Left lung (tissue), 10 donors: ENCODE measurements around the gene CNTN4. TPM values are rescaled to one million over a fixed set of nuclear protein-coding genes. Genes with fewer than 3 reads are reported as not detected.

Source experiments
- ATAC-seq: fragments of 200-7000 bp; cut with Tn5 transposase; one replicate; pipeline ENCODE4 v1.9.1; 2020; ENCODE audit warnings: moderate library complexity
- DNase-seq, 4 donors: peaks; one replicate each; pipeline ENCODE4 v3.0.0-alpha.2; 2013 to 2020
- H3K27ac ChIP-seq, 2 donors: fragments of 200-600 bp; sonication (generic) in 1 of 2; one replicate each; pipeline versions ENCODE4 v1.5.0 to v1.8.0; 2020 to 2021
- H3K27me3 ChIP-seq, 2 donors: fragments of 200-600 bp; sonication (generic) in 1 of 2; one replicate each; pipeline versions ENCODE4 v1.5.0 to v1.8.0; 2020 to 2021
- H3K36me3 ChIP-seq, 2 donors: fragments of 200-600 bp; sonication (generic) in 1 of 2; one replicate each; pipeline versions ENCODE4 v1.5.0 to v1.8.0; 2020 to 2021
- H3K4me1 ChIP-seq, 2 donors: fragments of 200-600 bp; one replicate each; pipeline ENCODE4 v1.8.0; 2021
- H3K4me3 ChIP-seq, 2 donors: fragments of 200-600 bp; sonication (generic) in 1 of 2; one replicate each; pipeline versions ENCODE4 v1.5.0 to v1.8.0; 2020 to 2021; ENCODE audit warnings: mild to moderate bottlenecking in 1 of 2
- H3K9me3 ChIP-seq, 2 donors: fragments of 200-600 bp; sonication (generic) in 1 of 2; one replicate each; pipeline versions ENCODE4 v1.5.0 to v1.8.0; 2020 to 2021
- intact Hi-C, 2 donors: fragments of 100-400 bp; cut with DNase I; formaldehyde crosslinking; loops; one replicate each; pipeline versions ENCODE4 v1.11.2 to v1.14.2; 2022
- polyA plus RNA-seq, 6 donors: library from polyadenylated mRNA; unstranded; fragments of 120-200 nt; gene quantifications; one replicate each; pipeline ENCODE4 v1.2.1, GENCODE V29; 2013; ENCODE audit not compliant: insufficient read length in 6 of 6
- total RNA-seq, 2 donors: library from RNA; stranded (reverse); fragmentation: NEBNext Ultra II Directional; extraction: Animal tissue kit (Norgen Biotek cat#: 25700); gene quantifications; one replicate each; pipeline ENCODE4 v1.2.1, GENCODE V29; 2021
- TF ChIP-seq, protein P1 (sequence below), 2 donors: fragments of 200-600 bp; sonication (generic) in 1 of 2; IDR thresholded peaks; one replicate each; pipeline versions ENCODE4 v1.5.0 to v1.8.0; 2021; ENCODE audit warnings: antibody characterized with exemption in 2 of 2
- donor health status: DM: no; HTN: yes; CAD: no.
- donor health status: DM: no; HTN: no; CAD: no.

The CNTN4 gene
- total and polyA plus RNA-seq, 8 donors, result 5.9 to 10.4 (median 8.2) TPM

DNA sequence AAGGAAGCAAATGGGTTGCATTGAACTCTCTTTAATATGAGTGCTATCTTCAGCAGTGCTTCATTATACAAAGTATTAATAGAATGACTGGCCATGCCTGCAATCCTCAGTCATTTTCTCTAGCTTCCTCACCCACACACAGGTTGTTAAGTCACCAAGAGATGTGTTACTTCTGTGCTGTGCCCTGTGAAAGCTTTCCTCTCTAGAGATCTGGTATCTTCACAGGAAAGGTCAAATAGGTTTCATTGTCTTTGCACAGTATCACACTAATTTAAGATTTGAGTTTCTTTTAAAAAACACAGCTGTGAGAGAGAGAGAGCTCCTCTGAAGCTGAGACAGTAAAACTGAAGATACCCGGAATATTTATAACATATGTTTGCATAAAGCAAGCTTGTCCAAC is 278.6 kb downstream of the CNTN4 start:
- DNase-seq, result no peak
- Histone ChIP-seq H3K4me1 (no peaks in the 10 kb centered on the region), H3K9me3 (no peaks in the 10 kb centered on the region), H3K36me3 (no peaks in the 10 kb centered on the region), H3K4me3 (no peak overlapping the region), H3K27ac (no peak overlapping the region), H3K27me3 (no peaks in the 10 kb centered on the region)
- intact Hi-C loops, result no loop called here
- TF ChIP-seq, protein P1, sequence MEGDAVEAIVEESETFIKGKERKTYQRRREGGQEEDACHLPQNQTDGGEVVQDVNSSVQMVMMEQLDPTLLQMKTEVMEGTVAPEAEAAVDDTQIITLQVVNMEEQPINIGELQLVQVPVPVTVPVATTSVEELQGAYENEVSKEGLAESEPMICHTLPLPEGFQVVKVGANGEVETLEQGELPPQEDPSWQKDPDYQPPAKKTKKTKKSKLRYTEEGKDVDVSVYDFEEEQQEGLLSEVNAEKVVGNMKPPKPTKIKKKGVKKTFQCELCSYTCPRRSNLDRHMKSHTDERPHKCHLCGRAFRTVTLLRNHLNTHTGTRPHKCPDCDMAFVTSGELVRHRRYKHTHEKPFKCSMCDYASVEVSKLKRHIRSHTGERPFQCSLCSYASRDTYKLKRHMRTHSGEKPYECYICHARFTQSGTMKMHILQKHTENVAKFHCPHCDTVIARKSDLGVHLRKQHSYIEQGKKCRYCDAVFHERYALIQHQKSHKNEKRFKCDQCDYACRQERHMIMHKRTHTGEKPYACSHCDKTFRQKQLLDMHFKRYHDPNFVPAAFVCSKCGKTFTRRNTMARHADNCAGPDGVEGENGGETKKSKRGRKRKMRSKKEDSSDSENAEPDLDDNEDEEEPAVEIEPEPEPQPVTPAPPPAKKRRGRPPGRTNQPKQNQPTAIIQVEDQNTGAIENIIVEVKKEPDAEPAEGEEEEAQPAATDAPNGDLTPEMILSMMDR (IDR thresholded peaks at IDR 0.05), result no peak
- no peak for ATAC-seq

DNA sequence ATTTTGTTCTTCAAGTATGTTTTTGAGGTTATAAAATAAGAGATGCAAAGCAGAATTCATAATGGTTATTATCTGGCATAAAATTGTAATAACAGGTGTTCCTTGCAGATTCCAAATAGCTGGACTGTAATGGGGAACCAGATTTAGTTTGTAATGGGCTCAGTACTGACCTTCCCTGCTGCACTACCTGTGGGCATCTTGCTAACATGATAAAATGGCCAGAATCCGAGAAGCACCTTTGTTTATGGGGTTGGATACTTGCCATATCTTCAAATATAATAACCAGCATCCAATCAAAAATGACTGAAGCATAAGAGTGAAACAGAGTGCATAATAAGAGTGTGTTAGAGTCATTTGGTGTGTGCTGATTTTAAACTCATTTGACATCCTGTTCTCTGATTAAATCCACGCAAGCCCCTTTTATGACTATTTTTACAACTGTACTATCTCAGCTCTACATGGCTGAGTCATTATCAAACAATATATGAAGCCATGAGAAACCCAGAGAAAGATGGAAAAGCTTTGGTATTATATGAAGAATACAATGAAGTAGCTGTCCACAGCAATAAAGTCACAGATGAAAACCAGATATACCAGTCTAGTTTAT is 292.4 kb downstream of the CNTN4 start:
- no peak for DNase-seq
- no peaks in the 10 kb centered on the region for H3K9me3 ChIP-seq
- no peak overlapping the region for H3K27ac ChIP-seq
- no peaks in the 10 kb centered on the region for H3K4me1 ChIP-seq
- TF ChIP-seq, protein P1 (IDR thresholded peaks at IDR 0.05), result no peak
- ATAC-seq, result no peak
- intact Hi-C loops, result no loop called here
- no peaks in the 10 kb centered on the region for H3K27me3 ChIP-seq
- no peaks in the 10 kb centered on the region for H3K36me3 ChIP-seq
- no peak overlapping the region for H3K4me3 ChIP-seq

DNA sequence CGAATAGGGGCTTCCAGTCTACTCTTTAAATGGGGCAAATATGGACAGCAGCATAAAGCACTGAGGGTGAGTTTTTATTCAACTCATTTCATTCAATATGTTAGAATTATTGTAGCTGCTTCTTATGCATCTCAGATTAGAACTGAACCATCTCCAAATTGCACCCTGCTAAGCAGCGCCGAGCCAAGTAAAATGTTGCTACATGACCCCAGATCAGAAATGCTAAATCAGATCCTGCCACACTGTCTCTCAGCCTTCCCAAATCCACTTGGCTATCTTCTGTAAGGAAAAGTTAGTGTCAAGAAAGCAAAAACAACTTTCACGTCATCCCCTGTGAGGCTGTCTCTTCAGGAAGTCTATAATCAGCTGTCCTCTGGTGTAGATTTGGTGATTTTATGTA is 293.2 kb downstream of the CNTN4 start:
- intact Hi-C loops, result no loop called here
- Histone ChIP-seq H3K4me1 (no peaks in the 10 kb centered on the region), H3K27me3 (no peaks in the 10 kb centered on the region), H3K4me3 (no peak overlapping the region), H3K9me3 (no peaks in the 10 kb centered on the region), H3K27ac (no peak overlapping the region), H3K36me3 (no peaks in the 10 kb centered on the region)
- TF ChIP-seq, protein P1 (IDR thresholded peaks at IDR 0.05), result no peak
- ATAC-seq (no peak), DNase-seq (no peak)

DNA sequence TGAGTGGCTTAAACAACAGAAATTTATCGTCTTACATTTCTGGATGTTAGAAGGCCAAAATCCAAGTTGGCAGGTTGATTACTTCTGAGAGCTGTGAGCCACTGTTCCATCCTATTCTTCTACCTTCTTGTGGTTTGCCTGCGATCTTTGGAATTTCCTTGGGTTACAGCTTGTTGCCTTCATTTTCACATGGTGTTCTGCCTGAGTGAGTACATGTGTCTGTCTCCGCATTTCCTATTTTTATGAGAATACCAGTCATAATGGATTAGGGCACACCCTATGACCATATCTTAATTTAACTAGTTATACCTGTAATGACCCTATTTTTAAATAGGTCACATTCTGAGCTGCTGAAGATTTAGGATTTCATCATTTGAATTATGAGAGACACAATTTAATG is 294.3 kb downstream of the CNTN4 start:
- Histone ChIP-seq H3K27ac (no peak overlapping the region), H3K27me3 (no peaks in the 10 kb centered on the region), H3K4me3 (no peak overlapping the region), H3K4me1 (no peaks in the 10 kb centered on the region), H3K9me3 (no peaks in the 10 kb centered on the region), H3K36me3 (no peaks in the 10 kb centered on the region)
- ATAC-seq, result no peak
- TF ChIP-seq, protein P1 (IDR thresholded peaks at IDR 0.05), result no peak
- no peak for DNase-seq
- intact Hi-C loops, result no loop called here

DNA sequence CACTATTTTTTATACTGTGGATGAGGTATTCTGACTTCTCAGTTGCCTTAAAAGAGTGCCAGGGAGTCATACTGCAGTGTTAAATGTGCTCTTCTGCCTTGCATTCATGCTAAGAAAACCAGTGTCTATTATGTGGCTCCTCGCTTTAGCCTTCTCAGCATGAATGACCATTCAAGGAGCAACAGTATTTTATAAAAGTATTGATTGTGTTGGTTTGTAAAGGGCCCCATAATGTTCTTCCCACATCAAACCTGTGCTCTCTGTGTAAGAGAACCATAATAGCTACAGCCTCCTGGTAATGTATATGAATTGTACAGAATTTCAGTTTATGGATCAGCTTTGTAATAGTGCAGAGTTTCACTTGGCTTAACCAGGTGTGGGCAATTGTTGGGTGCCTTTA is 316.4 kb downstream of the CNTN4 start:
- no peak for ATAC-seq
- no peak overlapping the region for H3K27ac ChIP-seq
- no peaks in the 10 kb centered on the region for H3K4me1 ChIP-seq
- no peaks in the 10 kb centered on the region for H3K27me3 ChIP-seq
- H3K36me3 ChIP-seq, result no peaks in the 10 kb centered on the region
- intact Hi-C loops, result no loop called here
- TF ChIP-seq, protein P1 (IDR thresholded peaks at IDR 0.05), result no peak
- H3K4me3 ChIP-seq, result no peak overlapping the region
- H3K9me3 ChIP-seq, result no peaks in the 10 kb centered on the region
- no peak for DNase-seq
